HCT116 (cell line): ENCODE data around the gene DCAF4.
"Not testable (repeated sequence)": the region's sequence is repeated elsewhere in the genome, so short reads cannot be mapped to it uniquely, and the experiment has no call there.

Experiments used
- ATF3 ChIP-seq: IDR thresholded peaks from 2 replicates; pipeline ENCODE4 v1.6.1; 2012
- CTCF ChIP-seq, 3 experiments: fragments of 200-600 bp in 1 of 3; sonication (generic) in 1 of 3; IDR thresholded peaks in 2 of 3; conservative IDR thresholded peaks in 1 of 3; 2 replicates each; pipeline ENCODE4 v1.5.1; 2012 to 2017; ENCODE audit warnings: low read depth in 2 of 3, low read length in 2 of 3, antibody characterized with exemption in 1 of 3, borderline replicate concordance in 1 of 3, control low read depth in 1 of 3, mild to moderate bottlenecking in 1 of 3, mixed read lengths in 1 of 3, mixed run types in 1 of 3, moderate library complexity in 1 of 3; ENCODE audit not compliant: insufficient read depth in 1 of 3
- EGR1 ChIP-seq: IDR thresholded peaks from 2 replicates; pipeline ENCODE4 v1.6.1; 2012; ENCODE audit warnings: low read depth
- EZH2phosphoT487 ChIP-seq: fragments of 200-600 bp; IDR thresholded peaks from 2 replicates; pipeline ENCODE4 v1.6.1; 2018; ENCODE audit warnings: antibody characterized with exemption, borderline replicate concordance
- RAD21 ChIP-seq: IDR thresholded peaks from 2 replicates; pipeline ENCODE4 v1.6.1; 2012; ENCODE audit warnings: low read depth, mild to moderate bottlenecking
- REST ChIP-seq: IDR thresholded peaks from 2 replicates; pipeline ENCODE4 v1.6.1; 2012; ENCODE audit warnings: low read depth
- YY1 ChIP-seq: IDR thresholded peaks from 2 replicates; pipeline ENCODE4 v1.6.1; 2011; ENCODE audit warnings: low read length, low read depth, moderate library complexity, mild to moderate bottlenecking; ENCODE audit not compliant: insufficient replicate concordance; ENCODE audit errors: extremely low read depth
- ZFX ChIP-seq: fragments of 450-650 bp; IDR thresholded peaks from 2 replicates; pipeline ENCODE4 v1.6.1; 2017

- TF ChIP-seq CTCF (IDR thresholded peaks at IDR 0.05 in 2 of 3, conservative IDR thresholded peaks at IDR 0.05 in 1 of 3; ENCODE audit: borderline replicate concordance in 1 of 3, insufficient read depth in 1 of 3, low read depth in 2 of 3, low read length in 2 of 3); ATF3; REST; EGR1; EZH2phosphoT487; ZFX; YY1; RAD21: not testable (repeated sequence)
Measured at GRCh38 chr14:72962336-72962754, 36.1 kb downstream of the DCAF4 start.
